K562 (cell line): ENCODE results near the gene CTAGE1. TPM values are rescaled to one million over a fixed set of nuclear protein-coding genes. Genes with fewer than 3 reads are reported as not detected.

Source experiments
- ATAC-seq: fragments of 200-7000 bp; cut with Tn5 transposase; 3 replicates; pipeline ENCODE4 v1.9.1; 2020; ENCODE audit warnings: moderate library complexity
- BruUV-seq: library from RNA; stranded (reverse); fragments of 400-500 nt; replicated peaks from 2 replicates; lab custom pipeline; 2021; lab: Mats Ljungman, UMichigan
- CTCF ChIA-PET: fragments of 300-600 bp; formaldehyde crosslinking; extraction: SDS; loops from one replicate; lab custom pipeline; 2021; ENCODE audit warnings: low intra/inter-chr PET ratio; lab: Yijun Ruan, JAX
- POLR2A ChIA-PET: fragments of 300-600, 350-650 bp; sonication (Branson Sonifier 250); formaldehyde crosslinking; extraction: SDS; loops from one replicate; lab custom pipeline; 2021; ENCODE audit warnings: antibody characterized with exemption, inconsistent platforms; lab: Yijun Ruan, JAX
- DNase-seq, 4 experiments: peaks; one replicate each; pipeline versions ENCODE4 v3.0.0 to v3.0.0-alpha.2; 2011 to 2018; ENCODE audit warnings: low spot score in 3 of 4, mixed read lengths in 3 of 4; ENCODE audit errors: extremely low read depth in 1 of 4
- FAIRE-seq: peaks from 2 replicates; lab custom pipeline; 2011; peaks lifted over from hg19 to GRCh38; lab: Jason Lieb, UNC
- H2AFZ ChIP-seq: 2 replicates; pipeline ENCODE4 v1.6.0; 2011; ENCODE audit warnings: low read depth, low read length, control low read depth, inconsistent platforms
- H3K27ac ChIP-seq: fragments of 200-600 bp; 3 replicates; pipeline ENCODE4 v1.8.0; 2011; ENCODE audit warnings: low read depth, mild to moderate bottlenecking, control low read depth, inconsistent platforms, low read length, moderate library complexity, mixed read lengths; ENCODE audit errors: extremely low read depth
- H3K27me3 ChIP-seq, 2 experiments: fragments of 300-600 bp in 1 of 2; 2 replicates in 1 of 2; 3 replicates in 1 of 2; pipeline versions ENCODE4 v1.6.0 to v1.8.0; 2011; ENCODE audit warnings: inconsistent platforms in 2 of 2, low read length in 2 of 2, mild to moderate bottlenecking in 1 of 2, mixed read lengths in 1 of 2, moderate library complexity in 1 of 2; ENCODE audit not compliant: control insufficient read depth in 2 of 2, insufficient read depth in 2 of 2
- H3K36me3 ChIP-seq: fragments of 300-600 bp; 3 replicates; pipeline ENCODE4 v1.8.0; 2011; ENCODE audit warnings: mild to moderate bottlenecking, low read length, inconsistent platforms; ENCODE audit not compliant: control insufficient read depth, insufficient read depth
- H3K4me1 ChIP-seq, 2 experiments: fragments of 200-600 bp in 1 of 2; replicated peaks in 1 of 2; 2 replicates in 1 of 2; 3 replicates in 1 of 2; pipeline versions ENCODE4 v1.5.1 to v1.8.0; 2011; ENCODE audit warnings: inconsistent platforms in 2 of 2, low read length in 2 of 2, mild to moderate bottlenecking in 1 of 2, mixed read lengths in 1 of 2, moderate library complexity in 1 of 2; ENCODE audit not compliant: control insufficient read depth in 2 of 2, insufficient read depth in 2 of 2
- H3K4me2 ChIP-seq: 2 replicates; pipeline ENCODE4 v1.6.1; 2011; ENCODE audit warnings: low read length, control low read depth, inconsistent platforms, mixed read lengths; ENCODE audit not compliant: insufficient read depth
- H3K4me3 ChIP-seq: fragments of 200-600 bp; sonication (generic), shearing (Covaris generic); 2 replicates; pipeline ENCODE4 v1.5.1; 2016; ENCODE audit warnings: control low read depth, inconsistent platforms
- H3K79me2 ChIP-seq: fragments of 200-600 bp; 3 replicates; pipeline ENCODE4 v1.8.0; 2011; ENCODE audit warnings: low read length, inconsistent platforms; ENCODE audit not compliant: control insufficient read depth, insufficient read depth
- H3K9ac ChIP-seq, 2 experiments: 2 replicates each; pipeline versions ENCODE4 v1.6.0 to v1.6.1; 2011; ENCODE audit warnings: low read depth in 2 of 2, low read length in 2 of 2, control low read depth in 1 of 2, inconsistent platforms in 1 of 2, mild to moderate bottlenecking in 1 of 2, mixed read lengths in 1 of 2; ENCODE audit not compliant: insufficient read depth in 1 of 2
- H3K9me1 ChIP-seq: one replicate; pipeline ENCODE4 v1.6.0; 2011; ENCODE audit warnings: inconsistent platforms, mild to moderate bottlenecking, low read length, moderate library complexity; ENCODE audit not compliant: control insufficient read depth, insufficient read depth
- H3K9me3 ChIP-seq: replicated peaks from 2 replicates; pipeline ENCODE4 v1.5.1; 2011; ENCODE audit warnings: low read depth, low read length, inconsistent platforms; ENCODE audit not compliant: control insufficient read depth, insufficient read depth
- H4K20me1 ChIP-seq: replicated peaks from 2 replicates; pipeline ENCODE4 v1.6.1; 2011; ENCODE audit warnings: low read length, inconsistent platforms, mixed read lengths; ENCODE audit not compliant: control insufficient read depth, insufficient read depth
- ELF1 ChIP-seq: fragments of 200-800 bp; sonication (Bioruptor generic); IDR thresholded peaks from 2 replicates; pipeline ENCODE4 v1.6.1; 2016; ENCODE audit warnings: missing genetic modification characterization, missing compliant biosample characterization
- FOXP1 ChIP-seq: sonication (generic); formaldehyde crosslinking; IDR thresholded peaks from 2 replicates; pipeline ENCODE4 v1.8.0; 2022; ENCODE audit warnings: mild to moderate bottlenecking, missing genetic modification reagents
- NFIC ChIP-seq: fragments of 450-650 bp; IDR thresholded peaks from 2 replicates; pipeline ENCODE4 v1.6.1; 2017; ENCODE audit warnings: mild to moderate bottlenecking, inconsistent platforms
- RBM15 ChIP-seq: fragments of 200-400 bp; formaldehyde crosslinking; IDR thresholded peaks from 2 replicates; pipeline ENCODE4 v1.6.1; 2018; ENCODE audit warnings: mild to moderate bottlenecking, low read length, moderate library complexity; ENCODE audit not compliant: insufficient read depth
- SUPT5H ChIP-seq: fragments of 450-650 bp; IDR thresholded peaks from 2 replicates; pipeline ENCODE4 v1.6.1; 2016
- TARDBP ChIP-seq: fragments of 450-650 bp; IDR thresholded peaks from 2 replicates; pipeline ENCODE4 v1.6.1; 2016
- ZNF263 ChIP-seq: sonication (generic); formaldehyde crosslinking; IDR thresholded peaks from 2 replicates; pipeline ENCODE4 v1.8.0; 2022; ENCODE audit warnings: mild to moderate bottlenecking, missing genetic modification reagents, borderline replicate concordance
- ZNF518B ChIP-seq: fragments of 250-450 bp; sonication (Bioruptor Pico); IDR thresholded peaks from 2 replicates; pipeline ENCODE4 v1.5.0; 2021; ENCODE audit warnings: mild to moderate bottlenecking, moderate library complexity
- ZNF778 ChIP-seq: fragments of 450-650 bp; formaldehyde crosslinking; IDR thresholded peaks from 2 replicates; pipeline ENCODE4 v1.4.0; 2020; ENCODE audit warnings: mild to moderate bottlenecking, moderate library complexity
- WGBS: fragments of 100-300 bp; shearing (Covaris generic); methylation state at CpG from one replicate; pipeline ENCODE4 v1.1.6; 2016; ENCODE audit warnings: low coverage, mixed read lengths; ENCODE audit not compliant: insufficient coverage; ENCODE audit errors: missing lambda C conversion rate; 5-methylcytosine and 5-hydroxymethylcytosine counted together
- in situ Hi-C: fragments of 300-500 bp; cut with MboI; formaldehyde crosslinking; loops from 4 replicates; pipeline ENCODE4 v1.15.0; 2018; ENCODE audit warnings: inconsistent platforms, mixed read lengths
- intact Hi-C: fragments of 100-400 bp; cut with micrococcal nuclease; formaldehyde crosslinking; loops from 2 replicates; pipeline ENCODE4 v1.14.2; 2022
- polyA plus RNA-seq, 8 experiments: library from polyadenylated mRNA; depleted of rRNA in 4 of 8; stranded (reverse) in 5 of 8; unstranded in 3 of 8; fragments of >200 nt; fragmentation: Nextera tagmentation in 2 of 8; fragmentation: Illumina TruSeq in 1 of 8; extraction: Ambion mirVana in 2 of 8; extraction: Trizol in 1 of 8; gene quantifications; 2 replicates each; pipeline versions ENCODE4 v1.2.1 to v1.2.3, GENCODE V29; 2011 to 2014; ENCODE audit warnings: inconsistent platforms in 1 of 8, missing spikeins in 1 of 8
- total RNA-seq, 7 experiments: library from RNA; depleted of rRNA in 6 of 7; stranded (reverse); fragments of >200 nt in 6 of 7; fragmentation: Illumina TruSeq in 2 of 7; extraction: Trizol in 2 of 7; gene quantifications; 2 replicates each; pipeline versions ENCODE4 v1.2.1 to v1.2.3, GENCODE V29; 2011 to 2021; ENCODE audit warnings: low replicate concordance in 1 of 7

Gene CTAGE1
- total and polyA plus RNA-seq, 9 of the 15 experiments (the other 6 are each of a cell fraction or from before 2014, with no cell fraction given), result not detected

- TF ChIP-seq NFIC (no peak), ZNF263 (CRISPR knock-in tag) (no peak), SUPT5H (no peak), ZNF778 (CRISPR knock-in tag) (no peak), ZNF518B (CRISPR knock-in tag) (no peak), FOXP1 (CRISPR knock-in tag) (no peak), TARDBP (no peak), ELF1 (tag) (no peak), RBM15 (no peak)
- intact Hi-C loops, result no loop called here
- no TSS peak for BruUV-seq
- Histone ChIP-seq H3K79me2 (no peaks in the 10 kb centered on the region), H3K4me1 (no peaks in the 10 kb centered on the region), H3K27me3 (peaks cover 0 to 9% of the 10 kb centered on the region in 2 experiments; a peak in 1 of 5 replicates), H3K36me3 (no peaks in the 10 kb centered on the region), H4K20me1 (no peaks in the 10 kb centered on the region), H3K9me1 (no peaks in the 10 kb centered on the region), H3K4me2 (no peak overlapping the region), H2AFZ (no peak overlapping the region), H3K27ac (no peak overlapping the region), H3K9me3 (no peaks in the 10 kb centered on the region), H3K9ac (no peak overlapping the region), H3K4me3 (no peak overlapping the region)
- ChIA-PET POLR2A (no interaction called here), CTCF (no interaction called here)
- 0% methylated on average over 4 of the region's 4 CpGs for WGBS
- no peak for FAIRE-seq
- no peak for DNase-seq
- ATAC-seq, result no peak
- in situ Hi-C loops, result no loop called here
These were observed 32.0 kb downstream of the CTAGE1 start for GRCh38 chr18:22385718-22386117.
